ENCODE data around the gene NSFL1C.

- TF ChIP-seq CTCF (IDR thresholded peaks at IDR 0.05) (no peak), POLR2A (IDR thresholded peaks at IDR 0.05) (no peak), POLR2AphosphoS5 (IDR thresholded peaks at IDR 0.05) (no peak)
Observed at GRCh38 chr20:1489764-1490436, 23.3 kb upstream of the NSFL1C start.
